Sigmoid colon (tissue), 7 donors: ENCODE results near the gene KRT5. TPM values are rescaled to one million over a fixed set of nuclear protein-coding genes. Genes with fewer than 3 reads are reported as not detected.

Experiments
- DNase-seq: peaks from one replicate; pipeline ENCODE4 v3.0.0-alpha.2; 2019
- H3K27ac ChIP-seq, 4 donors: fragments of 200-600 bp; sonication (generic); one replicate each; pipeline ENCODE4 v1.5.1; 2016 to 2019; ENCODE audit warnings: mild to moderate bottlenecking in 1 of 4
- H3K27me3 ChIP-seq, 3 donors: fragments of 200-600 bp; sonication (generic); one replicate each; pipeline ENCODE4 v1.5.1; 2019; ENCODE audit warnings: mild to moderate bottlenecking in 1 of 3
- H3K36me3 ChIP-seq, 4 donors: fragments of 200-600 bp; sonication (generic); one replicate each; pipeline ENCODE4 v1.5.1; 2016 to 2019
- H3K4me1 ChIP-seq, 4 donors: fragments of 200-600 bp; sonication (generic); one replicate each; pipeline ENCODE4 v1.5.1; 2017 to 2019
- H3K4me3 ChIP-seq, 4 donors: fragments of 200-600 bp; sonication (generic); one replicate each; pipeline ENCODE4 v1.5.1; 2017 to 2019; ENCODE audit warnings: mild to moderate bottlenecking in 2 of 4, moderate library complexity in 1 of 4
- H3K9me3 ChIP-seq, 4 donors: fragments of 200-600 bp in 3 of 4; sonication (generic) in 3 of 4; one replicate each; pipeline versions ENCODE4 v1.5.1 to v1.6.1; 2013 to 2019
- EP300 ChIP-seq, 4 donors: sonication (generic); formaldehyde crosslinking; IDR thresholded peaks; one replicate each; pipeline ENCODE4 v1.6.1; 2017; ENCODE audit warnings: antibody characterized with exemption in 4 of 4
- POLR2A ChIP-seq, 2 donors: fragments of 450-650 bp; IDR thresholded peaks; one replicate each; pipeline ENCODE4 v1.6.1; 2016; ENCODE audit warnings: antibody characterized with exemption in 2 of 2, mild to moderate bottlenecking in 2 of 2, moderate library complexity in 2 of 2
- POLR2AphosphoS5 ChIP-seq, 4 donors: sonication (generic); formaldehyde crosslinking; IDR thresholded peaks; one replicate each; pipeline ENCODE4 v1.6.1; 2017; ENCODE audit warnings: antibody characterized with exemption in 4 of 4
- WGBS, 2 donors: extraction: QIAGEN DNeasy Blood & Tissue Kit; methylation state at CpG; one replicate each; pipeline ENCODE4 v1.1.7; 2013; 5-methylcytosine and 5-hydroxymethylcytosine counted together
- intact Hi-C: fragments of 100-400 bp; cut with DNase I; formaldehyde crosslinking; loops from one replicate; pipeline ENCODE4 v1.15.1; 2023
- polyA plus RNA-seq, 3 donors: library from polyadenylated mRNA; stranded (reverse); fragments of 200-250 nt; gene quantifications; one replicate each; pipeline ENCODE4 v1.2.3, GENCODE V29; 2013
- total RNA-seq, 4 donors: library from RNA; depleted of rRNA; stranded (reverse); fragments of >200 nt; gene quantifications; one replicate each; pipeline ENCODE4 v1.1.0, GENCODE V29; 2016
- TF ChIP-seq, protein P1 (sequence below), 4 experiments: fragments of 450-650 bp in 3 of 4; fragments of 200-600 bp in 1 of 4; IDR thresholded peaks; one replicate each; pipeline ENCODE4 v1.5.1; 2016 to 2019; ENCODE audit warnings: antibody characterized with exemption in 4 of 4, mild to moderate bottlenecking in 3 of 4, moderate library complexity in 2 of 4
- donor health status: healthy with polysubstance abuse.
- donor health status: Bipolar disorder and iron deficiency.
- donor health status: healthy.

KRT5 gene
- total and polyA plus RNA-seq, 7 donors: 0.36 to 7.8 (median 1.1) TPM; not detected in 4

DNA sequence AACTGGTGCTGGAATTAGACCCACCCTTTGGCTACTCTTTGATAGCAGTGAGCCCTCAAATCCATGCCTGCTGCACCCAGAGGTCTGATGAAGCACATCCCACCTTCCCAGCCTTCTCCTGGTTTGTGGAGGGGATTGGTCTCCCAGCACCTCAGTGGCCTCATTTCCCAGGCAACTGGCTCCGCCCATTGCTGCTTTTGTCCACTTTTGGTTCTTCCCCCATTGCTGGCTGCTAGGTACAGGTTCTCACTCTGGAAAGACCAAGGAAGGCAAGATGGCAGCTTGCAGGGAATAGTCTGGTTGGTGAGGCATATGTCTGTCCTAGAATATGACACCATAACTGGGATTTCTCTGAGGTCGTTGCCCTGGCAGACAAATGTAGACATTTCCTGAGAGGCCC lies 10.2 kb upstream of the KRT5 start:
- TF ChIP-seq, protein P1, sequence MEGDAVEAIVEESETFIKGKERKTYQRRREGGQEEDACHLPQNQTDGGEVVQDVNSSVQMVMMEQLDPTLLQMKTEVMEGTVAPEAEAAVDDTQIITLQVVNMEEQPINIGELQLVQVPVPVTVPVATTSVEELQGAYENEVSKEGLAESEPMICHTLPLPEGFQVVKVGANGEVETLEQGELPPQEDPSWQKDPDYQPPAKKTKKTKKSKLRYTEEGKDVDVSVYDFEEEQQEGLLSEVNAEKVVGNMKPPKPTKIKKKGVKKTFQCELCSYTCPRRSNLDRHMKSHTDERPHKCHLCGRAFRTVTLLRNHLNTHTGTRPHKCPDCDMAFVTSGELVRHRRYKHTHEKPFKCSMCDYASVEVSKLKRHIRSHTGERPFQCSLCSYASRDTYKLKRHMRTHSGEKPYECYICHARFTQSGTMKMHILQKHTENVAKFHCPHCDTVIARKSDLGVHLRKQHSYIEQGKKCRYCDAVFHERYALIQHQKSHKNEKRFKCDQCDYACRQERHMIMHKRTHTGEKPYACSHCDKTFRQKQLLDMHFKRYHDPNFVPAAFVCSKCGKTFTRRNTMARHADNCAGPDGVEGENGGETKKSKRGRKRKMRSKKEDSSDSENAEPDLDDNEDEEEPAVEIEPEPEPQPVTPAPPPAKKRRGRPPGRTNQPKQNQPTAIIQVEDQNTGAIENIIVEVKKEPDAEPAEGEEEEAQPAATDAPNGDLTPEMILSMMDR (IDR thresholded peaks at IDR 0.05): no peak
- no peak for TF ChIP-seq POLR2AphosphoS5 (IDR thresholded peaks at IDR 0.05)
- no peak for TF ChIP-seq POLR2A (IDR thresholded peaks at IDR 0.05)
- TF ChIP-seq EP300 (IDR thresholded peaks at IDR 0.05): no peak
- Histone ChIP-seq H3K4me3 (no peak overlapping the region), H3K27ac (no peak overlapping the region), H3K36me3 (no peaks in the 10 kb centered on the region), H3K9me3 (no peaks in the 10 kb centered on the region), H3K4me1 (peaks cover 0 to 6% (median 3%) of the 10 kb centered on the region in 4 donors), H3K27me3 (no peaks in the 10 kb centered on the region)
- intact Hi-C loops: no loop called here
- WGBS, 2 donors: 76 to 78% methylated on average over 2 of the region's 2 CpGs
- no peak for DNase-seq

DNA sequence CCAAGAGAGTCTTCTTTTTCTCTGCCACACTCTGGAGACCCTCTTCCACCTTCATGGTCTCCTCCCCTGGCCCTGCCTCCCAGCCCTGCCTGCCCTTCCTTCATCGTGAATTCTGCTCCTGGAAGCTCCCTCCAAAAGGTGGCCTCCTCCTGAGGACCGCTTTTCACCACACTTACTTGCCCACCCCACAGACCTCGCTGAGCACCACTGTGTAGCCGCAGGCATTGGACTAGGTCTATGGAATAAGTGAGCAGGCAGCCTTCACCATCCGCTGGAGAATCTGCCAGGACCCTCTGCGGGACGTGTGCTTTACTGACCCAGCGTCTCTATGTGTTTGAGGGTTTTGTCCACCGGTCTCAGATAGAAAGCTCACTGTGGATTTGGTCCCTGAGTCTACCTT lies 9.7 kb upstream of the KRT5 start:
- DNase-seq: no peak
- intact Hi-C loops: no loop called here
- Histone ChIP-seq H3K27ac (no peak overlapping the region), H3K9me3 (no peaks in the 10 kb centered on the region), H3K4me3 (no peak overlapping the region), H3K36me3 (no peaks in the 10 kb centered on the region), H3K4me1 (peaks cover 0 to 6% (median 3%) of the 10 kb centered on the region in 4 donors), H3K27me3 (no peaks in the 10 kb centered on the region)
- 94 to 95% methylated on average over 9 of the region's 9 CpGs for WGBS, 2 donors
- TF ChIP-seq EP300 (IDR thresholded peaks at IDR 0.05): no peak
- TF ChIP-seq POLR2A (IDR thresholded peaks at IDR 0.05): no peak
- TF ChIP-seq POLR2AphosphoS5 (IDR thresholded peaks at IDR 0.05): no peak
- TF ChIP-seq, protein P1 (IDR thresholded peaks at IDR 0.05): no peak

DNA sequence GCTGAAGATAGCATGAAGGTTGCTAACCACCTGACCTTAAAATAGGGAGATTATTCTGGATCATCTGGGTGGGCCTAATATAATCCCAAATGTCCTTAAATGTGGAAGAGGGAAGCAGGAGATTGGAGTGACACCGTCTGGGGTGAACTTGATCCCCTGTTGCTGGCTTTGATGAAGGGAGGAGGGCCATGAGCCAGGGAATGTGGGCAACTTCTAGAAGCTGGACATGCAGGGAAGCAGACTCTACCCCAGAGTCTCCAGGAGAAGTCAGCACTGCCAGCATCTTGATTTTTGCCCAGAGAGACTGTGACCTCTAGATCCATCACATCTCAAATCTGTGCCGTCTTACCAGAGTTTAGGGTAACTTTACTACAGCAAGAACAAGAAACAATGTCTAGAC lies 9.2 kb upstream of the KRT5 start:
- H3K27ac ChIP-seq: no peak overlapping the region
- TF ChIP-seq POLR2A (IDR thresholded peaks at IDR 0.05) (no peak), POLR2AphosphoS5 (IDR thresholded peaks at IDR 0.05) (no peak), EP300 (IDR thresholded peaks at IDR 0.05) (no peak)
- TF ChIP-seq, protein P1 (IDR thresholded peaks at IDR 0.05): no peak
- 90 to 93% methylated on average over 2 of the region's 2 CpGs for WGBS, 2 donors
- H3K4me3 ChIP-seq: no peak overlapping the region
- H3K9me3 ChIP-seq: no peaks in the 10 kb centered on the region
- H3K27me3 ChIP-seq: no peaks in the 10 kb centered on the region
- H3K4me1 ChIP-seq: peaks cover 0 to 6% (median 3%) of the 10 kb centered on the region in 4 donors
- intact Hi-C loops: no loop called here
- H3K36me3 ChIP-seq: no peaks in the 10 kb centered on the region
- no peak for DNase-seq

DNA sequence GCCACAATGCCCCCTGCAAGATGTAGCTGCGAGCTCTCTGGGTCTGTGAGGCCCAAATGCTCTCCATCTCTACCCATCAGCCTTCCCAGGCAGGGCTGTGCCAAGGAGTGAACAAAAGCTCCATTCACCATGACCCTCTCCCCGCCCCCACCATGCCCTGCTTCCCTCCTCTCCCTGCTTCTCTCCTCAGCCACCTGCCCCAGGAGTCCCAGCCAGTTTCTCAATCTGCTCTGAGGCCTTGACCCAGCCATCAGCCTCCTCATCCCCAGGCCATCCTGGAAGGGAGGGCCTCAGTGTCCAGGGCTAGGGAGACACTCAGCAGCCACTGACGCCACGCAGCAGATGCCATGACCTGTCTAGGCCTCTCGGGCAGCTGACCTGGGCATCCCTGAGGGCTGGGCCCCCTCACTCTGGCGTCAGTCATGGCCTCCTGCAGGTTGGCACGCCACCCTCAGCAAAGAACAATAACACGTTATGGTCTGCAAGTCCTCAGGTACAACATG lies 8.5 kb upstream of the KRT5 start:
- no peak for TF ChIP-seq EP300 (IDR thresholded peaks at IDR 0.05)
- TF ChIP-seq, protein P1 (IDR thresholded peaks at IDR 0.05): no peak
- no peak for TF ChIP-seq POLR2AphosphoS5 (IDR thresholded peaks at IDR 0.05)
- TF ChIP-seq POLR2A (IDR thresholded peaks at IDR 0.05): no peak
- H3K36me3 ChIP-seq: no peaks in the 10 kb centered on the region
- no peaks in the 10 kb centered on the region for H3K9me3 ChIP-seq
- no peaks in the 10 kb centered on the region for H3K27me3 ChIP-seq
- no peak overlapping the region for H3K27ac ChIP-seq
- no peak overlapping the region for H3K4me3 ChIP-seq
- 68 to 88% methylated on average over 8 of the region's 8 CpGs for WGBS, 2 donors
- no peak for DNase-seq
- intact Hi-C loops: no loop called here
- peaks cover 0 to 3% (median under 1%) of the 10 kb centered on the region in 4 donors for H3K4me1 ChIP-seq
